CD8-positive, alpha-beta memory T cell (primary cell): ENCODE measurements around the gene MYOCOS. TPM values are rescaled to one million over a fixed set of nuclear protein-coding genes. Genes with fewer than 3 reads are reported as not detected.

Experiments
- CTCF ChIA-PET: fragments of 350-600 bp; sonication (Branson Sonifier 250); formaldehyde crosslinking; loops from one replicate; lab custom pipeline; 2021; ENCODE audit warnings: antibody characterized with exemption; lab: Charles Lee
- POLR2A ChIA-PET: fragments of 350-600 bp; sonication (Branson Sonifier 250); formaldehyde crosslinking; loops from one replicate; lab custom pipeline; 2021; ENCODE audit warnings: antibody characterized with exemption; lab: Charles Lee
- DNase-seq, 5 donors: peaks; one replicate each; pipeline versions ENCODE4 v3.0.0 to v3.0.0-alpha.2; 2020 to 2022; ENCODE audit warnings: mixed read lengths in 1 of 5
- H3K27ac ChIP-seq: one replicate; pipeline ENCODE4 v1.7.0; 2013; ENCODE audit warnings: low read depth, mild to moderate bottlenecking, low read length, moderate library complexity
- H3K27me3 ChIP-seq: 2 replicates; pipeline ENCODE4 v1.7.0; 2013; ENCODE audit warnings: low read length, mild to moderate bottlenecking; ENCODE audit not compliant: insufficient read depth, poor library complexity, severe bottlenecking
- H3K36me3 ChIP-seq: 2 replicates; pipeline ENCODE4 v1.7.0; 2013; ENCODE audit warnings: mild to moderate bottlenecking, low read length, moderate library complexity; ENCODE audit not compliant: insufficient read depth
- H3K4me1 ChIP-seq: 2 replicates; pipeline ENCODE4 v1.7.0; 2013; ENCODE audit warnings: mild to moderate bottlenecking, low read length, moderate library complexity; ENCODE audit not compliant: insufficient read depth
- H3K4me3 ChIP-seq: 2 replicates; pipeline ENCODE4 v1.7.0; 2013; ENCODE audit warnings: mild to moderate bottlenecking, low read length
- H3K9me3 ChIP-seq: 2 replicates; pipeline ENCODE4 v1.7.0; 2013; ENCODE audit warnings: mild to moderate bottlenecking, low read length
- H3K27ac Mint-ChIP-seq, 8 donors: one replicate each; pipeline ENCODE4 v1.8.0; 2020 to 2021; ENCODE audit warnings: mixed read lengths in 8 of 8, mild to moderate bottlenecking in 6 of 8, inconsistent platforms in 3 of 8, moderate library complexity in 3 of 8
- H3K27me3 Mint-ChIP-seq, 2 donors: one replicate each; pipeline ENCODE4 v1.8.0; 2020 to 2021; ENCODE audit warnings: mixed read lengths in 2 of 2, mild to moderate bottlenecking in 1 of 2, moderate library complexity in 1 of 2
- H3K36me3 Mint-ChIP-seq, 3 donors: one replicate each; pipeline ENCODE4 v1.8.0; 2020 to 2021; ENCODE audit warnings: mixed read lengths in 3 of 3, inconsistent platforms in 1 of 3, mild to moderate bottlenecking in 1 of 3
- H3K4me1 Mint-ChIP-seq, 3 donors: one replicate each; pipeline ENCODE4 v1.8.0; 2020 to 2021; ENCODE audit warnings: mixed read lengths in 3 of 3, inconsistent platforms in 1 of 3, mild to moderate bottlenecking in 1 of 3
- H3K4me3 Mint-ChIP-seq, 7 donors: one replicate each; pipeline ENCODE4 v1.8.0; 2020 to 2021; ENCODE audit warnings: mixed read lengths in 7 of 7, mild to moderate bottlenecking in 6 of 7, moderate library complexity in 4 of 7, inconsistent platforms in 2 of 7
- H3K9me3 Mint-ChIP-seq, 5 donors: one replicate each; pipeline ENCODE4 v1.8.0; 2020 to 2022; ENCODE audit warnings: mixed read lengths in 5 of 5, mild to moderate bottlenecking in 3 of 5, moderate library complexity in 2 of 5, inconsistent platforms in 1 of 5
- polyA plus RNA-seq: library from polyadenylated mRNA; unstranded; fragments of 300-500 nt; fragmentation: Illumina TruSeq; gene quantifications from one replicate; pipeline ENCODE4 v1.2.3, GENCODE V29; 2021
- total RNA-seq, 2 experiments: library from RNA; stranded (reverse); gene quantifications; one replicate each; pipeline ENCODE4 v1.2.3, GENCODE V29; 2021

The MYOCOS gene
- total and polyA plus RNA-seq, 3 experiments from 2014 or later, result not detected

DNA sequence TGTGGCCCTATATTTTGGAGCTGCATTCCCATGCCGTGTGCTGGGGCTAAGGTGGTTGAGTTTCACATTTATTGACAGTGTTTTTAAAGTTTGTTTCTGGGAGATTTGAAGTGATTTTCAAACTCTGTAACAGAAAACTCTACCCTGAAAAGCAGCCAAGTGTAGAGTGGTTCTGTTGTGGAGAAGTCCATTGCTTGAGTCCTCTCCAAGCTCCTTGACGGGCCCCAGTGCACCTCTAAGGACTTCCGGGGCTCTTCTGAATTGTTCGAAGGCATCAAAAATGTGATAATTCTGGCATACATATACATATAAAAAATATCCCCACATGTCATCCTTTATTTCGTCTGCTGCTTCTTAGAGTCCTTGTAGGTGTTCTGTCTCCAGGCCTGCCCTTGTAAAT, 5.0 kb downstream of the MYOCOS start:
- Mint-ChIP-seq H3K9me3 (no peaks in the 10 kb centered on the region), H3K27me3 (peaks cover 15 to 47% of the 10 kb centered on the region in 2 donors), H3K4me3 (no peak overlapping the region), H3K27ac (no peak overlapping the region), H3K4me1 (no peaks in the 10 kb centered on the region), H3K36me3 (no peaks in the 10 kb centered on the region)
- ChIA-PET CTCF (no interaction called here), POLR2A (no interaction called here)
- H3K36me3 ChIP-seq, result no peaks in the 10 kb centered on the region
- no peaks in the 10 kb centered on the region for H3K4me1 ChIP-seq
- no peak for DNase-seq
- H3K9me3 ChIP-seq, result no peaks in the 10 kb centered on the region
- H3K4me3 ChIP-seq, result no peak overlapping the region
- no peaks in the 10 kb centered on the region for H3K27me3 ChIP-seq
- H3K27ac ChIP-seq, result no peak overlapping the region

DNA sequence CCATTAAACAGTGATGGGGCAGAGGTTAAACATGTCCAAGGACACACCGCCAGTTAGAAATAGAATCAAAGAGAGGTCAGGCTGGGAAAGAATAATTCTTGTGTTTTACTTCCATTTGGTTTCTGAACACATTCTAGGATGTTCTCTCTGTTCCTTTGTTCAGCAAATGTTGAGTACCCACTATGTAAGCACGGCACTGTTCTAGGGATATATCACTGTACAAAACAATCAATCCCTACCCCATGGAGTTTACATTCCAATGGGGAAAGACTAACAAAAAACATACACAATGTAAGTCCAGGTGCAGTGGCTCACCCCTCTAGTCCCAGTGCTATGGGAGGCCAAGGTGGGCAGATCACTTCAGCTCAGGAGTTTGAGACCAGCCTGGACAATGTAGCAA, 6.2 kb downstream of the MYOCOS start:
- no peaks in the 10 kb centered on the region for H3K36me3 Mint-ChIP-seq
- no peak for DNase-seq
- ChIA-PET CTCF (no interaction called here), POLR2A (no interaction called here)
- H3K4me3 Mint-ChIP-seq, result no peak overlapping the region
- Histone ChIP-seq H3K36me3 (no peaks in the 10 kb centered on the region), H3K9me3 (no peaks in the 10 kb centered on the region), H3K4me3 (no peak overlapping the region), H3K27me3 (no peaks in the 10 kb centered on the region), H3K27ac (no peak overlapping the region), H3K4me1 (no peaks in the 10 kb centered on the region)
- no peaks in the 10 kb centered on the region for H3K4me1 Mint-ChIP-seq
- H3K27ac Mint-ChIP-seq, result no peak overlapping the region
- no peaks in the 10 kb centered on the region for H3K9me3 Mint-ChIP-seq
- H3K27me3 Mint-ChIP-seq, result peaks cover 15 to 53% of the 10 kb centered on the region in 2 donors

GRCh38 chr1:171635661-171636060, 13.6 kb downstream of the MYOCOS start:
- no peak for DNase-seq
- CTCF ChIA-PET, result interaction anchor here (0.9 kb wide), 1 partner anchor 19 kb away, joined by 3 read pairs; no protein-coding TSS in a partner anchor
- no peak overlapping the region for H3K4me3 Mint-ChIP-seq
- H3K36me3 Mint-ChIP-seq, result no peaks in the 10 kb centered on the region
- Histone ChIP-seq H3K4me3 (no peak overlapping the region), H3K27ac (no peak overlapping the region), H3K4me1 (no peaks in the 10 kb centered on the region), H3K36me3 (no peaks in the 10 kb centered on the region), H3K27me3 (peaks cover 3% of the 10 kb centered on the region), H3K9me3 (no peaks in the 10 kb centered on the region)
- no peaks in the 10 kb centered on the region for H3K4me1 Mint-ChIP-seq
- peaks cover 6 to 36% of the 10 kb centered on the region in 2 donors for H3K27me3 Mint-ChIP-seq
- H3K9me3 Mint-ChIP-seq, result no peaks in the 10 kb centered on the region
- POLR2A ChIA-PET, result no interaction called here
- H3K27ac Mint-ChIP-seq, result no peak overlapping the region

DNA sequence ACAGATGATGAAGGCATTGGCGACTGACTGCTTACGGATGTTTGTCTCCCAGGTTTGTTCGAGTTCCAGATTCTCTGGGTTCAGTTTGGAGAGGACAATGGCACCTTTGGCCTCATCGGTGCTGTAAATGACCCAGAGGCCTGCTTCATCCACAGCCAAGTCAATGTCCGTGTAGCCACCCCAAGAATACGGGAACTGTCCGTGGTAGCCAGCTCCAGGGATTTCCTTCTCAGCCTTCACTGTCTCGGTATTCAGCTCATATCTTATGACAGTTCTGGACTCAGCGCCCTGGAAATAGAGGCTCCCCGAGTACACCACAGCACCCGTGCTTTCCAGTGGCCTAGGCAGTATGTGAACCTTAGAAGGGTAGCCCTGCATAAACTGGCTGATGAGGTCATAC, 14.1 kb downstream of the MYOCOS start:
- Mint-ChIP-seq H3K27me3 (peaks cover 2 to 31% of the 10 kb centered on the region in 2 donors), H3K27ac (no peak overlapping the region)
- POLR2A ChIA-PET, result no interaction called here

GRCh38 chr1:171637928-171638576, 16.0 kb downstream of the MYOCOS start:
- H3K36me3 ChIP-seq, result no peaks in the 10 kb centered on the region

More for the DNA sequence above, 14.1 kb downstream of the MYOCOS start:
- Histone ChIP-seq H3K4me1 (no peaks in the 10 kb centered on the region), H3K4me3 (no peak overlapping the region), H3K9me3 (no peaks in the 10 kb centered on the region), H3K27me3 (peaks cover 3% of the 10 kb centered on the region), H3K36me3 (no peaks in the 10 kb centered on the region), H3K27ac (no peak overlapping the region)
- no peak for DNase-seq
- Mint-ChIP-seq H3K4me1 (no peaks in the 10 kb centered on the region), H3K36me3 (no peaks in the 10 kb centered on the region), H3K9me3 (no peaks in the 10 kb centered on the region), H3K4me3 (no peak overlapping the region)
- CTCF ChIA-PET, result interaction anchor here (0.9 to 1.0 kb wide), 2 partner anchors 9 to 19 kb away, joined by 3 read pairs; no protein-coding TSS in a partner anchor

DNA sequence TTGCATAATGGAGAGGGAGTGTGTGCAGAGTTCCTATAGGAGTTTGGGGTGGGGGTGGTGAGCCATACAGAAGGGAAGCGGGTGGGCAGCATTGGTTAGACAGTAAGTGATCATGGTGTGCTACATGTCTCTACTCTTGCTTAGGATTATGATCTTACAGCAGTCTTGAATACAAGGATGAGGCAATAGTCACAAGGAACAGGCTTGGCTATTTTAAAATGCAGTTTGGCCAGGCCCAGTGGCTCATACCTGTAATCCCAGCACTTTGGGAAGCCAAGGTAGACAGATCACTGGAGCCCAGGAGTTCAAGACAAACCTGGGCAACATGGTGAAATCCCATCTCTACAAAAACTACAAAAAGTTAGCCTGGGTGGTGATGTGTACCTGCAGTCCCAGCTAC, 18.2 kb downstream of the MYOCOS start:
- no peaks in the 10 kb centered on the region for H3K36me3 ChIP-seq
- H3K4me1 ChIP-seq, result no peaks in the 10 kb centered on the region
- peak overlapping the region in 1 of 8 donors; percentile 9 for H3K27ac Mint-ChIP-seq
- no peaks in the 10 kb centered on the region for H3K9me3 ChIP-seq
- CTCF ChIA-PET, result no interaction called here
- H3K36me3 Mint-ChIP-seq, result no peaks in the 10 kb centered on the region
- POLR2A ChIA-PET, result no interaction called here
- H3K4me3 ChIP-seq, result no peak overlapping the region
- no peaks in the 10 kb centered on the region for H3K9me3 Mint-ChIP-seq
- H3K27ac ChIP-seq, result no peak overlapping the region
- DNase-seq, result no peak
- no peak overlapping the region for H3K4me3 Mint-ChIP-seq
- H3K27me3 ChIP-seq, result peaks cover 1% of the 10 kb centered on the region
- H3K4me1 Mint-ChIP-seq, result peaks cover 6 to 7% (median 7%) of the 10 kb centered on the region in 3 donors
- H3K27me3 Mint-ChIP-seq, result peaks cover 3 to 21% of the 10 kb centered on the region in 2 donors

More at GRCh38 chr1:171637928-171638576, 16.0 kb downstream of the MYOCOS start:
- Mint-ChIP-seq H3K27me3 (peaks cover 2 to 21% of the 10 kb centered on the region in 2 donors), H3K4me1 (no peaks in the 10 kb centered on the region), H3K4me3 (no peak overlapping the region), H3K27ac (no peak overlapping the region), H3K9me3 (no peaks in the 10 kb centered on the region), H3K36me3 (no peaks in the 10 kb centered on the region)
- ChIA-PET CTCF (no interaction called here), POLR2A (no interaction called here)
- Histone ChIP-seq H3K27ac (no peak overlapping the region), H3K4me3 (no peak overlapping the region), H3K27me3 (peaks cover 3% of the 10 kb centered on the region), H3K4me1 (no peaks in the 10 kb centered on the region), H3K9me3 (no peaks in the 10 kb centered on the region)
- no peak for DNase-seq

DNA sequence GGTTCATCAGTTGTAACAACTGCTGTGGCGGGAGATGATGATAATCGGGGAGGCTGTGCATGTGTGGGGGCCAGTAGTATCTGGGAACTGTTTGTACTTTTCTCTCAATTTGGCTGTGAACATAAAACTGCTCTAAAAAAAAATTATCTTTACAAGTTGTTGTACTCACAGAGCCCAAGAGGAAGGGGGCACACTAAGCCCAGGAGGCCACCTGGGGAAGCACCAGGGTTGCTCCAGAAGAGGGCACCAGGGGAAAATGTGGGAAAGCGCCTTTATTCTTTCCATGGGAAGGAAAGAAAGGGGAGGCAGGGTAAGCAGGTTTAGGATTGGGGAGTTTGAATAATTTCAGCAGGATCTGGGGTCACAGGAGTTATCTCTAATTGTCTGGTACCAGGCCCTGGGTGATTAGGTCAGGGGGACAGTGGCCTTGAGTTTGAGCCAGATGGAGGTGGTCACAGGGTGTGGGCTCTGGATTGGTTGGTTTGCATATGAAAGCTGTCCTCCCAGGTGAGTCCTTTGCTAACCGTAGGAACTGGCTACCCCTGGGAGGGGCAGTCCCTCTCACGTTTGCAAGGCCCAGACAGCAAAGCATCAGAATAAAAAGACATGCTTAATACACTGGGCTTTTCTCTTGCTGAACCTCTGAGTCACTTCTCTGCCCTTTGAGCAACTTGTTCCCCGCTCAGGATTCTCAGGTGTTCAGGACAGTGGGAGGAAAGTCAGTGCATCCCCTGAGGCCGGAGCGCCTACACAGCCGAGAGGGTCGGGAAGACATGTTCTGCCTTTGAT, 19.2 kb downstream of the MYOCOS start:
- H3K36me3 ChIP-seq, result no peaks in the 10 kb centered on the region
- H3K9me3 ChIP-seq, result no peaks in the 10 kb centered on the region
- peaks cover 6 to 10% (median 10%) of the 10 kb centered on the region in 3 donors for H3K4me1 Mint-ChIP-seq
- H3K4me1 ChIP-seq, result no peaks in the 10 kb centered on the region
- no peak overlapping the region for H3K4me3 ChIP-seq
- ChIA-PET CTCF (no interaction called here), POLR2A (no interaction called here)
- no peak overlapping the region for H3K4me3 Mint-ChIP-seq
- H3K36me3 Mint-ChIP-seq, result no peaks in the 10 kb centered on the region
- DNase-seq, result no peak
- H3K9me3 Mint-ChIP-seq, result no peaks in the 10 kb centered on the region
- H3K27me3 Mint-ChIP-seq, result peaks cover 3 to 14% of the 10 kb centered on the region in 2 donors
- no peak overlapping the region for H3K27ac ChIP-seq
- no peak overlapping the region for H3K27ac Mint-ChIP-seq
- no peaks in the 10 kb centered on the region for H3K27me3 ChIP-seq

GRCh38 chr1:171642197-171642596, 20.2 kb downstream of the MYOCOS start:
- Histone ChIP-seq H3K9me3 (no peaks in the 10 kb centered on the region), H3K36me3 (no peaks in the 10 kb centered on the region), H3K4me3 (no peak overlapping the region), H3K4me1 (no peaks in the 10 kb centered on the region), H3K27me3 (no peaks in the 10 kb centered on the region), H3K27ac (no peak overlapping the region)
- Mint-ChIP-seq H3K27me3 (peaks cover 3 to 14% of the 10 kb centered on the region in 2 donors), H3K36me3 (no peaks in the 10 kb centered on the region), H3K4me1 (peaks cover 6 to 10% (median 10%) of the 10 kb centered on the region in 3 donors), H3K9me3 (no peaks in the 10 kb centered on the region), H3K27ac (no peak overlapping the region), H3K4me3 (no peak overlapping the region)
- POLR2A ChIA-PET, result no interaction called here
- CTCF ChIA-PET, result interaction anchor here (0.8 kb wide), 1 partner anchor 10 kb away, joined by 3 read pairs; no protein-coding TSS in a partner anchor
- no peak for DNase-seq
